Mucosa of rectum (tissue), 2 donors: ENCODE data around the gene MYO18B.

ENCODE experiments used
- H3K27ac ChIP-seq, 2 donors: one replicate each; pipeline ENCODE4 v1.7.0; 2013; ENCODE audit warnings: inconsistent platforms in 2 of 2, low read depth in 2 of 2, low read length in 2 of 2
- H3K27me3 ChIP-seq, 2 donors: one replicate each; pipeline ENCODE4 v1.7.0; 2013; ENCODE audit warnings: low read length in 2 of 2; ENCODE audit not compliant: control insufficient read depth in 2 of 2, insufficient read depth in 2 of 2
- H3K36me3 ChIP-seq, 2 donors: one replicate each; pipeline ENCODE4 v1.7.0; 2013; ENCODE audit warnings: low read length in 2 of 2; ENCODE audit not compliant: control insufficient read depth in 2 of 2, insufficient read depth in 2 of 2
- H3K4me1 ChIP-seq, 2 donors: one replicate each; pipeline ENCODE4 v1.7.0; 2013; ENCODE audit warnings: low read length in 2 of 2, mild to moderate bottlenecking in 1 of 2; ENCODE audit not compliant: control insufficient read depth in 2 of 2, insufficient read depth in 2 of 2
- H3K4me3 ChIP-seq, 2 donors: one replicate each; pipeline ENCODE4 v1.7.0; 2013; ENCODE audit warnings: low read length in 2 of 2
- H3K9ac ChIP-seq, 2 donors: one replicate each; pipeline ENCODE4 v1.7.0; 2013; ENCODE audit warnings: low read length in 2 of 2, low read depth in 1 of 2, mild to moderate bottlenecking in 1 of 2
- H3K9me3 ChIP-seq, 2 donors: one replicate each; pipeline ENCODE4 v1.7.0; 2013; ENCODE audit warnings: low read length in 2 of 2; ENCODE audit not compliant: control insufficient read depth in 2 of 2
- donor health status: healthy.
- donor health status: Normal muscosa, but diverticular disease.

MYO18B gene

DNA sequence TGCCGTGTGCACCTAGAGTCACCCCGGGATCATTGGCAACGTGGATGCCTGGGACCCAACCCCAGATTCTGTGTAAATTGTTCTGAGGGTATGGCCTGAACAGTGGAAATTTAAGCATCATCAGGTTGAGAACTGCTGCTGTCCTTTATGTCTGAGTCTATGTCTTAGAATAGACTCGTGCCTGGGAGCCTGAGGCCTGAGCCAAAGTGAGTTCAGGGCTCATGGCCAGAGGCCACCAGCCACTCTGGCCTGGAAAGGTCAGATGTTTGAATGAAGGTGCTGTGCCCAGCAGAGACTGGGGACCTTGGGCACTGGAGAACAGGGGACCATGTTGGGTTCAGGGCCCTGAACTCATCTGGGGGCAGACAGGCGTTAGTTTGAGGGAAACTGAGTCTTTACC lies 91.1 kb downstream of the MYO18B start:
- H3K9ac ChIP-seq, result no peak overlapping the region
- H3K27ac ChIP-seq, result no peak overlapping the region
- H3K9me3 ChIP-seq, result peaks cover 0 to 5% of the 10 kb centered on the region in 2 donors
- H3K4me3 ChIP-seq, result no peak overlapping the region
- H3K36me3 ChIP-seq, result no peaks in the 10 kb centered on the region
- H3K27me3 ChIP-seq, result no peaks in the 10 kb centered on the region
- no peaks in the 10 kb centered on the region for H3K4me1 ChIP-seq

- Histone ChIP-seq H3K9ac (no peak overlapping the region), H3K4me3 (no peak overlapping the region), H3K36me3 (no peaks in the 10 kb centered on the region), H3K9me3 (peaks cover 0 to 5% of the 10 kb centered on the region in 2 donors), H3K4me1 (no peaks in the 10 kb centered on the region), H3K27ac (no peak overlapping the region), H3K27me3 (no peaks in the 10 kb centered on the region)
Observed at GRCh38 chr22:25833676-25834075, 91.7 kb downstream of the MYO18B start.

DNA sequence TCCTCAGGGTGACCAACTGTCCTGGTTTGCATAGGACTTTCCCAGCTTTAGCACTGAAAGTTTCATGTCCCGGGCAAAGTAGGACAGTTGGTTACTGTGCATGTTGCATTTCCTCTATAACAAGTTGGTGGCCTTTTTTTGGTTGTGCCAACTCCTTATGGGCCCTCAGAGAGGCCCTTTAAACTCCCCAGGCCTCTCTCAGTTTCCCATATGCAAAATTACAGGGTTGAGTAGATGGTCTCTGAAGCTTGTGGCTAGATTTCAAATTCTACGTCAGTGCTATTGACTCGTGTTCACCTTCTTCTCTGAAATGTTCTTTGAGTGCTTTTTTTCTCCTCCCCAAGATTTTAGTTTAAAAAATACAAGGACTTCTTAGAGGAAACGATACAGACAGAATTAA lies 92.5 kb downstream of the MYO18B start:
- Histone ChIP-seq H3K9ac (no peak overlapping the region), H3K4me3 (no peak overlapping the region), H3K27ac (no peak overlapping the region), H3K9me3 (peaks cover 0 to 5% of the 10 kb centered on the region in 2 donors), H3K27me3 (no peaks in the 10 kb centered on the region), H3K4me1 (no peaks in the 10 kb centered on the region), H3K36me3 (no peaks in the 10 kb centered on the region)

- Histone ChIP-seq H3K4me3 (no peak overlapping the region), H3K27ac (no peak overlapping the region), H3K9me3 (peaks cover 0 to 3% of the 10 kb centered on the region in 2 donors), H3K27me3 (no peaks in the 10 kb centered on the region), H3K9ac (no peak overlapping the region), H3K4me1 (no peaks in the 10 kb centered on the region), H3K36me3 (no peaks in the 10 kb centered on the region)
Observed at GRCh38 chr22:25835348-25835747, 93.4 kb downstream of the MYO18B start.

- Histone ChIP-seq H3K9ac (no peak overlapping the region), H3K4me1 (no peaks in the 10 kb centered on the region), H3K36me3 (no peaks in the 10 kb centered on the region), H3K4me3 (no peak overlapping the region), H3K27ac (no peak overlapping the region), H3K9me3 (no peaks in the 10 kb centered on the region), H3K27me3 (no peaks in the 10 kb centered on the region)
Observed at GRCh38 chr22:25837288-25837900, 95.4 kb downstream of the MYO18B start.

DNA sequence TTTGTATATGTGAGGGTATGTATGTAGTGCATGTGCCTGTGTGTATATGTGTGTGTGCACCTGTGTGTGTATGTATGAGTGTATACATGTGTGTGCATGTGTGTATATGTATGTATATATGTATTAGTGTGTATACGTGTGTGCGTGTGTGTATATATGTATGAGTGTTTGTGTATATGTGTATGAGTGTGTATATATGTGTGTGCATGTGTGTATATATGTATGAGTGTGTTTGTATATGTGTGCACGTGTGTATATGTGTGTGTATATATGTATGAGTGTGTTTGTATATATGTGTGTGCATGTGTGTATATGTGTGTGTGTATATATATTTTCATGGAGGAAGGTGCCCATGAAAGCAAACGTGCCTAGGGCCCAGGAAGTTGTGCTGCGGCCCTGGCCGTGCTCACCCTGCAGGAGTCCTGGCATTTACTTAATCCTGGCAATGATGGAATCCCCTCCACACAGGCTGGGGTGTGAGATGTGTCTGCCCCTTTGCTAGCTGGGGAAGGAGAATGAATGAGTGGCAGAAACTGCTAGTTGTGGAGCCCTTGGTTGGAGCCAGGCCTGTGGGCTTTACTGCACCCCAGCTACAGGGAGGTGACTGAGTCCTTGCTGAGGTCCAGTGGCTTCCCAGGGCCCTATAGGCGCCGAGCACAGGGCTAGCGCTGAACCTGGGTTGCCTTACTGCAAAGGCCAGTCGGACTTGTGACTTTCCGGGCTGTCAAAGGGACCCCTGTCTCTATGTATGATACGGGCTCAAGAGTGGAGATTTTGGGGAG lies 97.2 kb downstream of the MYO18B start:
- Histone ChIP-seq H3K27me3 (no peaks in the 10 kb centered on the region), H3K9me3 (no peaks in the 10 kb centered on the region), H3K9ac (no peak overlapping the region), H3K4me3 (no peak overlapping the region), H3K27ac (no peak overlapping the region), H3K4me1 (no peaks in the 10 kb centered on the region), H3K36me3 (no peaks in the 10 kb centered on the region)

DNA sequence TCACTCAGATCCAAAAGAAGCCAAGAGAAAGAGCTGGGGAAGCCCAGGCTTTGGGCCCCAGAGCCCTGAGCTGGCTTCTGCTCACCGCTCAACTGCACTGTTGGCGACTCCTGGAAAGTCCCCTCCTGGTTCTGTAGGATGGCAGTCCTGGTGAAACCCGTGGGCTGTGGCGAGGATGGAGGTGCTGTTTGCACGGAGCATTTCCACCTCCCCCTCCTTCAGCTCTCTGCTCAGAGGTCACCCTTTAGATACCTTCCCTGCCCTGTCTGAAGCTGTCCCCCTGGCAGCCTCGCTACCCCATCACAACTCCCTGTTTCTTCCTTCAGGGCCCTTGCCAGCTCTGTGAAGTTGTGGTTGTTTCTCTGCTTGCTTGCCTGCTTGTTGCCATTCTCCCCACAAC lies 97.8 kb downstream of the MYO18B start:
- H3K9ac ChIP-seq, result no peak overlapping the region
- no peaks in the 10 kb centered on the region for H3K27me3 ChIP-seq
- no peaks in the 10 kb centered on the region for H3K4me1 ChIP-seq
- no peaks in the 10 kb centered on the region for H3K36me3 ChIP-seq
- H3K4me3 ChIP-seq, result no peak overlapping the region
- no peak overlapping the region for H3K27ac ChIP-seq
- H3K9me3 ChIP-seq, result no peaks in the 10 kb centered on the region

DNA sequence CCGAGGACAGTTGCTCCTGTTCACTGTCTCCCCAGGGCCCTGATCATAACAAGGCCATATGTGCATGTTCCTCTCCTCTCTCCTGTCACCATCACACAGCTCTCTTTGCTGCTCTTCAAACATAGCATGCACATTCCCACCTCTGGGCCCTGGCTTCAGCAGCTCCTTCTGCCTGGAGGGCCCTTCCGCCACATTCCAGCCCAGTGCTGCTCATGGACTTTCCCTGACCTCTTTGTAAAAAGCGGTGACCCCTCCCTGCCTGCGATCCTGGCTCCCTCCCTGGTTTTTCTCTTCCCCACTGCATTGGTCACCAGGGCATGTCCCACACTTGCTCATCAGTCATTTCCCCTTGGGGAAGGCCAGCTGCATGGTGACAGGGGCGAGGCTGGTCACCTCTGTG lies 98.2 kb downstream of the MYO18B start:
- Histone ChIP-seq H3K9ac (no peak overlapping the region), H3K9me3 (no peaks in the 10 kb centered on the region), H3K36me3 (no peaks in the 10 kb centered on the region), H3K4me3 (no peak overlapping the region), H3K27me3 (no peaks in the 10 kb centered on the region), H3K4me1 (no peaks in the 10 kb centered on the region), H3K27ac (no peak overlapping the region)

DNA sequence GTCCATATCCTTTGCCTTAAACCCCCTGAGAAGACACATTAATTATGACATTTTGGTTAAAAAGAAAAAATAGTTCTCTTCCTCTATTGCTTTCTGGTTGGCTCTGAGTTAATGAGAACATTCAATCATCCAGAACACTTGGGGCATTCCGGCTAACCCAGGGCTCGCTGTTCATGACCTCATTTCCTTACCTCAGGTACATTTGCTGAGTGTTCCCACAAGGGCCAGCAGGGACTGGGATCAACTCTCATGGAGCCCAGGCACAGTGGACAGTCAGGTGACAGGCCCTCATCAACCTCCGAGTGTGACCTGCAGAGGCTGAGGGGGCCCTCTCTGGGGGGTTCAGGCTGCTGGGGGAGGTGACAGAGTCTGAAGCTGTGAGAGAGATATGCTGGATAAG lies 98.9 kb downstream of the MYO18B start:
- Histone ChIP-seq H3K27ac (no peak overlapping the region), H3K36me3 (no peaks in the 10 kb centered on the region), H3K27me3 (no peaks in the 10 kb centered on the region), H3K4me1 (no peaks in the 10 kb centered on the region), H3K4me3 (no peak overlapping the region), H3K9ac (no peak overlapping the region), H3K9me3 (no peaks in the 10 kb centered on the region)

GRCh38 chr22:25841775-25842174 lies 99.8 kb downstream of the MYO18B start:
- Histone ChIP-seq H3K27ac (no peak overlapping the region), H3K4me1 (no peaks in the 10 kb centered on the region), H3K27me3 (no peaks in the 10 kb centered on the region), H3K9me3 (no peaks in the 10 kb centered on the region), H3K36me3 (no peaks in the 10 kb centered on the region), H3K9ac (no peak overlapping the region), H3K4me3 (no peak overlapping the region)
